ENCODE results near the gene TMEM127.

The TMEM127 gene

DNA sequence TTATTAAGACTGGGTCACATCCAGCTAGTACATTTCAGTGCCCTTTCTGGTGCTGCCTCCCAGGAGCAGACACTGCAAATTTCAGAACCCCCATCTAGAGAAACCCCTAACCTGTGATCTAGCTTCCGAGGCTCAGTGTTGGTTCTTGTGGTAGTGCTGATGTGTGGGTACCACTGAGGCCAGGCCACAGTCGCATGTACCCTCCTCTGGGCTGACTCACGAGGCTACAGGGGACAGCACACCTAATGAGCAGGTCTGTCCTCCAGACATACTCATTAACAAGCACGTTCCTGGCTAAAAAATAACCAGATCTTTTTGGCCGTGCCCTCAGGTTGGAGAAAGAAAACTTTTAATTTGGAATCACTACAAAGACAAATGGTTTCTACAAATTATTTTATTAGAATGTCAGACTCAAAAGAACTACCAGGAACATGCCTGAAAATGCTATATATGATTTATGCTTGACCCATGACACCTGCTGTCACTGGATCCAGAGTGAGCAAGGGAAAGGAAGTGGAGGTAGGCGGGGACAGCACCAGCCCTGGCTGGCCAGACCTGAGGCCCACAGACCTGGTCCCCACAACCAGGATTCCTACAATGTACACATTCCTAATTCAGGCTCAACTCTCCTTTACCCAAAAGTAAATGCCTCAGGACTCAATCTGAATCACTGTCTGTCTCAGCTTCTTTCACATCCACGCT, 8.7 kb upstream of the TMEM127 start:
- no peak for DNase-seq (ENCODE audit: low read depth)
- no peak overlapping the region for H3K4me3 ChIP-seq (ENCODE audit: low read depth, low read length)
- TF ChIP-seq, protein P1, sequence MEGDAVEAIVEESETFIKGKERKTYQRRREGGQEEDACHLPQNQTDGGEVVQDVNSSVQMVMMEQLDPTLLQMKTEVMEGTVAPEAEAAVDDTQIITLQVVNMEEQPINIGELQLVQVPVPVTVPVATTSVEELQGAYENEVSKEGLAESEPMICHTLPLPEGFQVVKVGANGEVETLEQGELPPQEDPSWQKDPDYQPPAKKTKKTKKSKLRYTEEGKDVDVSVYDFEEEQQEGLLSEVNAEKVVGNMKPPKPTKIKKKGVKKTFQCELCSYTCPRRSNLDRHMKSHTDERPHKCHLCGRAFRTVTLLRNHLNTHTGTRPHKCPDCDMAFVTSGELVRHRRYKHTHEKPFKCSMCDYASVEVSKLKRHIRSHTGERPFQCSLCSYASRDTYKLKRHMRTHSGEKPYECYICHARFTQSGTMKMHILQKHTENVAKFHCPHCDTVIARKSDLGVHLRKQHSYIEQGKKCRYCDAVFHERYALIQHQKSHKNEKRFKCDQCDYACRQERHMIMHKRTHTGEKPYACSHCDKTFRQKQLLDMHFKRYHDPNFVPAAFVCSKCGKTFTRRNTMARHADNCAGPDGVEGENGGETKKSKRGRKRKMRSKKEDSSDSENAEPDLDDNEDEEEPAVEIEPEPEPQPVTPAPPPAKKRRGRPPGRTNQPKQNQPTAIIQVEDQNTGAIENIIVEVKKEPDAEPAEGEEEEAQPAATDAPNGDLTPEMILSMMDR (IDR thresholded peaks at IDR 0.05; ENCODE audit: insufficient read depth, low read depth, low read length, missing control alignments) = no peak

DNA sequence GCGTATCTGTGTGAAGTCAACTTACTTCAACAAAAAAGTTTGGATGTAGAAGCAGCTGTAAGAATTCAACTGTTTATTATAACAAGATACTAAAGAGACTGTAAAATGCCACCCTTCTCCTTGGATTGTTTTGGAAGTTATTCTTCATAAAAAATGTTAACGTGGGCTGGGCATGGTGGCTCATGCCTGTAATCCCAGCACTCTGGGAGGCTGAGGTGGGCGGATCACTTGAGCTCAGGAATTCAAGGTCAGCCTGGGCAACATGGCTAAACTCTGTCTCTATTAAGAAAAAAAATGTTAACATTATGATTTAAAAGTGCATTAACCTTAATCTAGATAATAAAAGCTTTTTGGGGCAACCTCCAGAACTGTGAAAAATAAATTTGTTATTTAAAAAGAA, 8.0 kb upstream of the TMEM127 start:
- TF ChIP-seq, protein P1 (IDR thresholded peaks at IDR 0.05; ENCODE audit: insufficient read depth, low read depth, low read length, missing control alignments) = no peak
- no peak for DNase-seq (ENCODE audit: low read depth)
- H3K4me3 ChIP-seq (ENCODE audit: low read depth, low read length) = no peak overlapping the region

DNA sequence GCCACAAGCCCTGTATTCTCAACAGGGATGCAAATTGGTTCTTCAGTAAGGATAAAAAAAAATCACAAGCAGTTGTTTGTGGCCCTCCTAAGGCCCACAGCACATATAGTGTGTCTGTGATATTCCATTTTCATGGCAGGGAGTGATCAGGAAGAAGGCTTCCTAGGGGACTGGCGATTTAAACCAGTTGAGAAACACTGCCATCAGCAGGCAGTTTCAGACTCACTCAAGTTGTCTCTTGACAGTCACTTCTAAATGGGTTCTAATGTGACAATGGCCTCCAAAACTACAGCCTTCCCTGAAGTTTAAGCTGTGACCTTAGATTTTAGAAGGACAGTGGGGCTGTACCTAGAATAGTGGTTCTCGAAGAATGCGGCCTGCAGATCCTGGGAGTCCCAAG, 6.2 kb upstream of the TMEM127 start:
- no peak overlapping the region for H3K4me3 ChIP-seq (ENCODE audit: low read depth, low read length)
- TF ChIP-seq, protein P1 (IDR thresholded peaks at IDR 0.05; ENCODE audit: insufficient read depth, low read depth, low read length, missing control alignments) = no peak
- no peak for DNase-seq (ENCODE audit: low read depth)

DNA sequence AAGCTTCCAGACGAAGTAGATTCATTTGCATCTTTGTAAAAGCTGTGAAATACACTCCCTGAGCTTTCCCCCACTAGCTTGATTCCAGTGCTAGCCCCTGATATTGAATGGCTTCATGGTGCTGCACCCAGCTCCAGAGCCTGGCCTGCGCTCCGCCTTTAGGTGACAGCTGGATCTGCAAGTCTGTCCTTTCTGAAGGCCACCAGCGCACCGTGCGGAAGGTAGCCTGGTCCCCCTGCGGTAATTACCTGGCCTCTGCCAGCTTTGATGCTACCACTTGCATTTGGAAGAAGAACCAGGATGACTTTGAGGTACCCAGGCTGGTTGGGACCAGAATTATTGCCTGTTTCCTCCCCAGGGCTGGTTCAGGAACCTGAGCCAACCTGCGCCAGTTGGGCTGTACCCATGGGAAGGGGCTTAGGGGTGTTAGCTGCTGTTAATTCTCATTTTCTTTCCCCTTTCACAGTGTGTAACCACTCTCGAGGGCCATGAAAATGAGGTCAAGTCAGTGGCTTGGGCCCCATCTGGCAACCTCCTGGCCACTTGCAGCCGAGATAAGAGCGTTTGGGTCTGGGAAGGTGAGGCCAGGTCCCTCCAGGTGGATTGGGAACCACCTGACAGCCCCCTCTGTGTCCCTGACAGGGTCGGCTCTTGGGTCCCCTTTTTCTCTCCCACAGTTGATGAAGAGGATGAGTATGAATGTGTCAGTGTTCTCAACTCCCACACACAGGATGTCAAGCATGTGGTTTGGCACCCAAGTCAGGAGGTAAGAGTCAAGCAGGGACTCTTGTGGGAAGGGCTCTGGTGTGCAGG, 1.6 kb upstream of the TMEM127 start:
- peak overlapping the region; percentile 63 for H3K4me3 ChIP-seq (ENCODE audit: low read depth, low read length)
- DNase-seq (ENCODE audit: low read depth) = peak; percentile 69
- TF ChIP-seq, protein P1 (IDR thresholded peaks at IDR 0.05; ENCODE audit: insufficient read depth, low read depth, low read length, missing control alignments) = peak; percentile 54

DNA sequence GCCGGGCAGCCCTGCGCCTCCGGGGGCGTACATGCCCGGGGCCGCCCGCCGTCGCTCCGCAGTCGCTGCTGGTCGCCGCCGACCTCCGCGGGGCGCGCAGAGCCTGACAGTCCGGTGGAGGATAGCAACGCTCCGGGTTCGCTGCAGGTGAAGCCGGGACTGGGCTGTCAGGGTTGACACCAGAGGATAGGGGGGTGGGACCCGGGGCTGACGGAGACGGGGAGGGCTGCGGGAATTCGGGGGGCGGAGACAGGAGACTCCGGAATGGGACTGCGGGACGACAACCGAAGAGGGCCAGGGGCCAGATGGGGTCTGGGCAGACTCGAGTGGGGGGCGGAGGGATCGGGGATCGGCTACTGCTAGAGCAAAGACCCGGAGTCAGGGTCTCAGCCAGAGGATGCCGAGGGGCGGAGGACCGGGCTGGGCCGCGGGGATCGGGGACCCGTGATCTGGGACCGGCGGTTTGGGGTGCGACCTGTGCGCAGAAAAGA, 403 bp downstream of the TMEM127 start:
- DNase-seq (ENCODE audit: low read depth) = no peak
- TF ChIP-seq, protein P1 (IDR thresholded peaks at IDR 0.05; ENCODE audit: insufficient read depth, low read depth, low read length, missing control alignments) = no peak
- peak overlapping the region; percentile 88 for H3K4me3 ChIP-seq (ENCODE audit: low read depth, low read length)

DNA sequence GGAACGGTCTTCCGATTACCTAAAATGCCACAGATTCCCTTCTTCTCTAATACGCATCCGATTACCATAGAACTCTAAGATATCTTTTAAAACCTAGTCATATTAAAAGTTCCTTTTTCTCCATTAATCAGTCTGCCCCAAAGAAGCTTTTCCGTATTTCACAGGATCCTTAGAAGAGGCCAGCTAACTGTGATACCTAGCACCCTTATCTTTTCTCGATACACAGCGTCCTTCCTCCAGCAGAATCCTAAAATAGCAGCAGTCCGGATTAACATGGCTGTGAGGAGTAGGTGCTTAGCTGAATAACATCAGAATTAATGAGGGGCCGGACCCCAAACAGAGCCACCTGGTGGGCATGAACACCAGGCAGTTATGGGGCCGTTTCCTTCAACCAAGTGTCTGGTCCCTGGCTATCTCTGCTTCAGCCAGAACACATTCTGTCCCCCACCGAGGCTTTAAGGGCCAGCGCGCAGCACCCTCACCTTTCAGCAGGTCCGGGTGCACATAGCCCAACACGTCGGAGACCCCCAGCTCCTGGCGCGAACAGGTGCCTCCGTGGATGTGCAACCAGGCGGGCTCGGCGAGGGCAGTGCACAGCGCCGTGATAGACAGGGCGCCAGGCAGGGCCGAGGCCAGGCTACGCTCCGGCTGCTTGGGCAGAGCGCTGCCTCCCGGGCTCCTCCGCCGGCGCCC, 995 bp downstream of the TMEM127 start:
- DNase-seq (ENCODE audit: low read depth) = peak; percentile 66

More for the DNA sequence above, 995 bp downstream of the TMEM127 start:
- H3K4me3 ChIP-seq (ENCODE audit: low read depth, low read length) = peak overlapping the region; percentile 88
- TF ChIP-seq, protein P1 (IDR thresholded peaks at IDR 0.05; ENCODE audit: insufficient read depth, low read depth, low read length, missing control alignments) = peak; percentile 53

All from GM12865 (cell line).